AG09309 (cell line): ENCODE results near the gene INSIG2.

Source experiments
- DNase-seq: peaks from one replicate; pipeline ENCODE4 v3.0.0-alpha.2; 2010; ENCODE audit warnings: low read depth
- H3K4me3 ChIP-seq: 2 replicates; pipeline ENCODE4 v1.5.1; 2011; ENCODE audit warnings: mild to moderate bottlenecking, low read depth, low read length, moderate library complexity; ENCODE audit not compliant: control insufficient read depth
- TF ChIP-seq, protein P1 (sequence below): IDR thresholded peaks from 2 replicates; pipeline ENCODE4 v1.5.1; 2011; ENCODE audit warnings: mild to moderate bottlenecking, low read depth, low read length, inconsistent platforms; ENCODE audit not compliant: insufficient read depth, control insufficient read depth; ENCODE audit errors: missing control alignments

Gene INSIG2

DNA sequence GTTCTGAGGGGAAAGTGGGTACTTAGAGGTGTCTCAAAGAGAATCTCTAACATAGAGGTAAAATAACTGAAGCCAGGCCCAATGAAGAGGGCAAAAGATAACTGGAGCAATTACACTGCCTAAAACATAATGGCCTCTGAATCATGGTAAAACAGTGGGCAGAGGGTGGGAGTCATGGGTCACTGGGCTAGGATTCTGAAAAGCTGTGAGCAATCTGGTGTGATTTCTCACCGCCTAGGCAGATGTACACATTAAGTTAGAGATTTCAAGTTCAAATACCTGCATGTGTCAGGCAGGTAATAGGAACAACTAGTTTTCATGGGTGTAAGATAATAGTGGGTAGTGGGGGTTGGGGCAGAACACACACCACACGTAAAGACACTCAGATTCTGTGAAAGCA is 45.6 kb downstream of the INSIG2 start:
- no peak for DNase-seq
- TF ChIP-seq, protein P1, sequence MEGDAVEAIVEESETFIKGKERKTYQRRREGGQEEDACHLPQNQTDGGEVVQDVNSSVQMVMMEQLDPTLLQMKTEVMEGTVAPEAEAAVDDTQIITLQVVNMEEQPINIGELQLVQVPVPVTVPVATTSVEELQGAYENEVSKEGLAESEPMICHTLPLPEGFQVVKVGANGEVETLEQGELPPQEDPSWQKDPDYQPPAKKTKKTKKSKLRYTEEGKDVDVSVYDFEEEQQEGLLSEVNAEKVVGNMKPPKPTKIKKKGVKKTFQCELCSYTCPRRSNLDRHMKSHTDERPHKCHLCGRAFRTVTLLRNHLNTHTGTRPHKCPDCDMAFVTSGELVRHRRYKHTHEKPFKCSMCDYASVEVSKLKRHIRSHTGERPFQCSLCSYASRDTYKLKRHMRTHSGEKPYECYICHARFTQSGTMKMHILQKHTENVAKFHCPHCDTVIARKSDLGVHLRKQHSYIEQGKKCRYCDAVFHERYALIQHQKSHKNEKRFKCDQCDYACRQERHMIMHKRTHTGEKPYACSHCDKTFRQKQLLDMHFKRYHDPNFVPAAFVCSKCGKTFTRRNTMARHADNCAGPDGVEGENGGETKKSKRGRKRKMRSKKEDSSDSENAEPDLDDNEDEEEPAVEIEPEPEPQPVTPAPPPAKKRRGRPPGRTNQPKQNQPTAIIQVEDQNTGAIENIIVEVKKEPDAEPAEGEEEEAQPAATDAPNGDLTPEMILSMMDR, result no peak

DNA sequence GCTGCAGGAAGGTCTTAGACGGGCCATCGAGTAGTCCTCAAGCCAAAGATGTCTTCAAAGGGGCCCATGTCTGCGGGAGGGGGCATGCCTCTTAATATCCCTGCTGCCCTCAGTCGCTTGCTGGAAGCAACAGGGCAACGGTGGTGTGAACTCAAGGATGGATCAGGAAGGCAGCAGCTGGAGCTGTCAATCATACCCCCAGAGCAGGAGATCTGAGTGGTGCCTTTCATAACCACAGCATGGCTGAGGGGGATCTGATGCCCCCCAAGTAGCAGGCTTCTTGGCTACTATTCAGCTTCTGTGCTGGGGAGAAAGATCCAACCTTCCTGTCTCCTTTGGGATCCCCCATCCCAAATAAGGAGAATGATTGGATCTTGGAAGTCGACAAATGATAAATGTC is 46.4 kb downstream of the INSIG2 start:
- H3K4me3 ChIP-seq, result no peak overlapping the region
- TF ChIP-seq, protein P1, result no peak
- DNase-seq, result no peak

More for the DNA sequence above, 45.6 kb downstream of the INSIG2 start:
- no peak overlapping the region for H3K4me3 ChIP-seq

GRCh38 chr2:118145207-118145606 is 56.9 kb downstream of the INSIG2 start:
- no peak overlapping the region for H3K4me3 ChIP-seq
- TF ChIP-seq, protein P1, result no peak
- no peak for DNase-seq

GRCh38 chr2:118145806-118146205 is 57.5 kb downstream of the INSIG2 start:
- DNase-seq, result no peak
- H3K4me3 ChIP-seq, result no peak overlapping the region
- TF ChIP-seq, protein P1, result no peak

GRCh38 chr2:118146315-118147283 is 58.3 kb downstream of the INSIG2 start:
- H3K4me3 ChIP-seq, result no peak overlapping the region
- no peak for DNase-seq
- TF ChIP-seq, protein P1, result no peak

DNA sequence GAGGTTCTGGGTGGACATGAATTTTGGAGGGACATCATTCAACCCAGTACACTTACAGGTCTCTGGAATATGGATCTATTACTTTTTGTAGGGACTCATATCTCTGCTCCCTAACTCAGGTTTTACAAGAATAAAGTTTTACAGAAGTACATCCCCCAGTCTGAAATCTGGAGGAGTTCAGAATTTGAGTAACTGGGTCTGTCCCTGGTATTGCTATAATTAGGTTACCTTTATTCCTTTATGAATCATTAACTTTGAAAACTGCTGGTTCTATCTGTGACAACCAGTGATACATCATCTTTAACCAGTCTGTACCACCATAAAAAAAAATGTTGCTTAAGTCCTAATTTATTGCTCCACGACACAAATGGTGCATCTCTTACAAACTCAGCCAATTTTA is 59.9 kb downstream of the INSIG2 start:
- H3K4me3 ChIP-seq, result no peak overlapping the region
- TF ChIP-seq, protein P1, result no peak
- no peak for DNase-seq
